ENCODE measurements around the gene METTL27. TPM values are rescaled to one million over a fixed set of nuclear protein-coding genes. Genes with fewer than 3 reads are reported as not detected.

Gene METTL27
- total and polyA plus RNA-seq, 9 of the 15 experiments (the other 6 are each of a cell fraction or from before 2014, with no cell fraction given) = 0.08 to 0.82 (median 0.33) TPM; not detected in 4

DNA sequence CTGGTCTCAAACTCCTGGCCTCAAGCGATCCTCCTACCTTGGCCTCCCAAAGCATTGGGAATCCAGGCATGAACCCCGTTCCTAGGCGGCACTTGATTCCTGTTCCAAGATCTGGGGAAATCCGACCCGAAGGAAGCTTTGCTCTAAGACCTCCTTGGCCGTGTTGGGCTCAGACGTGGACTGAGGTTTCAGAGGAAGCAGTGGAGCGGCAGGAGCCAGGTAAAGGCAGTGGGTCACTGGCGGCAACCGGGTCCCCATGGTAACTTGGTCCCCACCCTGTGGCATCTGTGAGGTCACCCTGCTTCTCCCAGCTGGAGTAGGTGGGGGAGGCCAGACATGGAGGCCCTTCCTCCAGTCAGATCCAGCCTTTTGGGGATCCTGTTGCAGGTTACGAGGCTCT is 18.5 kb upstream of the METTL27 start, which contains the start of gene TMEM270:
Gene TMEM270, plus strand, starts transcription at position 301 of the 400 bp plus-strand sequence. Its CDS starts 36 bp downstream, at position 337.
- Histone ChIP-seq H3K4me3 (no peak within 1 kb of the TSS), H3K36me3 (ENCODE audit: control insufficient read depth, insufficient read depth, low read length) (no peaks in the 10 kb centered on the region), H2AFZ (ENCODE audit: low read depth, low read length) (no peak within 1 kb of the TSS), H3K9me3 (replicated peaks; ENCODE audit: control insufficient read depth, insufficient read depth, low read depth, low read length) (no peaks in the 10 kb centered on the region), H3K4me1 (replicated peaks in 1 of 2; ENCODE audit: control insufficient read depth in 2 of 2, insufficient read depth in 2 of 2, low read length in 2 of 2) (peaks cover 0 to 6% of the 10 kb centered on the region in 2 experiments; a peak in 2 of 5 replicates), H3K9ac (ENCODE audit: insufficient read depth in 1 of 2, low read depth in 2 of 2, low read length in 2 of 2) (no peak within 1 kb of the TSS), H3K27me3 (ENCODE audit: control insufficient read depth in 2 of 2, insufficient read depth in 2 of 2, low read length in 2 of 2) (peaks cover 14 to 55% of the 10 kb centered on the region in 2 experiments; a peak in 4 of 5 replicates), H3K9me1 (ENCODE audit: control insufficient read depth, insufficient read depth, low read length) (no peaks in the 10 kb centered on the region), H3K79me2 (ENCODE audit: control insufficient read depth, insufficient read depth, low read length) (no peaks in the 10 kb centered on the region), H3K27ac (ENCODE audit: extremely low read depth, low read depth, low read length) (no peak within 1 kb of the TSS), H4K20me1 (replicated peaks; ENCODE audit: control insufficient read depth, insufficient read depth, low read length) (peaks cover 8% of the 10 kb centered on the region), H3K4me2 (ENCODE audit: insufficient read depth, low read length) (no peak within 1 kb of the TSS)
- intact Hi-C loops (cut with micrococcal nuclease) (no loop called here), in situ Hi-C loops (cut with MboI) (no loop called here)
- TF ChIP-seq ZNF121 (CRISPR knock-in tag; conservative IDR thresholded peaks at IDR 0.05) (0 out of 2 replicates have a peak, but pooled peaks have one; percentile 7), POLR2B (IDR thresholded peaks at IDR 0.05; ENCODE audit: low read depth, partially characterized antibody) (no peak), KDM5B (IDR thresholded peaks at IDR 0.05; ENCODE audit: insufficient replicate concordance, low read depth, low read length) (no peak)
- POLR2A ChIA-PET = interaction anchor here (0.6 to 0.8 kb wide), 2 partner anchors 9 to 163 kb away, joined by 3 to 4 read pairs; no protein-coding TSS in a partner anchor
- no peak for FAIRE-seq
- WGBS (ENCODE audit: insufficient coverage, low coverage, missing lambda C conversion rate) = 7% methylated on average over 11 of the region's 11 CpGs
- CTCF ChIA-PET (ENCODE audit: low intra/inter-chr PET ratio) = no interaction called here
- no peak for ATAC-seq
- no TSS peak for BruUV-seq (replicated peaks)
- no peak for DNase-seq (ENCODE audit: extremely low read depth in 1 of 4, low spot score in 3 of 4)

DNA sequence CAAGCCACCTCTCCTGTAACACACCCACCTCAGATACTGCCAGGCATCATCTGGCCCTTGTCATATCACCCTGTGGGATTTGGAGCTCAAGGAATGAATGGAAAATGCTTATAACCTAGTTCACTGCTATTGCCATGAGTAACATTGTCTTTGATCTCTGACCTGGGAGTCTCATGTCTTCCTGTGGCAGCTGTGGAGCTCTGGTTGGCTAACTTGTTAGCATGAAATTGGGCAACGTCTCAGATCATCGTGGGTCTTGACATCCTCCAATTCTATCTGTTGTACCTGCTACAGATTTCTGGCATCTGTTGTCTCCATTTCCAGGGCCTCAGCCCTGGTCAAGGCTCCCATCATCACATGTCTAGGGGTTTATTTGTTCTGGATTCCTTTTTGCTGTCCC is 16.5 kb upstream of the METTL27 start:
- ATAC-seq = no peak

More for the DNA sequence above, 16.5 kb upstream of the METTL27 start:
- Histone ChIP-seq H3K9me1 (ENCODE audit: control insufficient read depth, insufficient read depth, low read length) (peaks cover 3% of the 10 kb centered on the region), H3K4me2 (ENCODE audit: insufficient read depth, low read length) (no peak overlapping the region), H4K20me1 (replicated peaks; ENCODE audit: control insufficient read depth, insufficient read depth, low read length) (peaks cover 8% of the 10 kb centered on the region; the same call in 1 of the 2 replicates), H3K27ac (ENCODE audit: extremely low read depth, low read depth, low read length) (no peak overlapping the region), H3K9ac (ENCODE audit: insufficient read depth in 1 of 2, low read depth in 2 of 2, low read length in 2 of 2) (no peak overlapping the region), H3K79me2 (ENCODE audit: control insufficient read depth, insufficient read depth, low read length) (no peaks in the 10 kb centered on the region), H3K4me1 (replicated peaks in 1 of 2; ENCODE audit: control insufficient read depth in 2 of 2, insufficient read depth in 2 of 2, low read length in 2 of 2) (peaks cover 3 to 7% of the 10 kb centered on the region in 2 experiments; a peak in 3 of 5 replicates), H2AFZ (ENCODE audit: low read depth, low read length) (no peak overlapping the region), H3K9me3 (replicated peaks; ENCODE audit: control insufficient read depth, insufficient read depth, low read depth, low read length) (no peaks in the 10 kb centered on the region), H3K36me3 (ENCODE audit: control insufficient read depth, insufficient read depth, low read length) (no peaks in the 10 kb centered on the region), H3K27me3 (ENCODE audit: control insufficient read depth in 2 of 2, insufficient read depth in 2 of 2, low read length in 2 of 2) (peaks cover 14 to 49% of the 10 kb centered on the region in 2 experiments; a peak in 4 of 5 replicates), H3K4me3 (no peak overlapping the region)
- intact Hi-C loops (cut with micrococcal nuclease) = no loop called here
- in situ Hi-C loops (cut with MboI) = loop anchor here (5.0 kb wide), 1 partner anchor 117 kb away; no protein-coding TSS in a partner anchor
- TF ChIP-seq SIN3A (IDR thresholded peaks at IDR 0.05; ENCODE audit: borderline replicate concordance in 2 of 2, control insufficient read depth in 1 of 2, low read depth in 2 of 2, low read length in 2 of 2) = no peak
- TF ChIP-seq TEAD1 (CRISPR knock-in tag; IDR thresholded peaks at IDR 0.05) = no peak
- TF ChIP-seq ZFX (CRISPR knock-in tag; IDR thresholded peaks at IDR 0.05) = no peak
- WGBS (ENCODE audit: insufficient coverage, low coverage, missing lambda C conversion rate) = 0% methylated on average over 2 of the region's 2 CpGs
- FAIRE-seq (peak; percentile 65), DNase-seq (ENCODE audit: extremely low read depth in 1 of 4, low spot score in 3 of 4) (no peak)
- ChIA-PET CTCF (ENCODE audit: low intra/inter-chr PET ratio) (no interaction called here), POLR2A (no interaction called here)
- no TSS peak for BruUV-seq (replicated peaks)
